GM12878 (cell line): Measurements from ENCODE around the gene ABCC4. TPM values are rescaled to one million over a fixed set of nuclear protein-coding genes. Genes with fewer than 3 reads are reported as not detected.

Experiments used
- ESRRA ChIP-seq: IDR thresholded peaks from 2 replicates; pipeline ENCODE4 v1.6.1; 2012; ENCODE audit warnings: mild to moderate bottlenecking, low read length, improper control_type of control experiment
- JUND ChIP-seq: IDR thresholded peaks from 2 replicates; pipeline ENCODE4 v1.6.1; 2012; ENCODE audit warnings: low read depth, mild to moderate bottlenecking, low read length, improper control_type of control experiment, moderate library complexity
- MEF2A ChIP-seq: IDR thresholded peaks from 2 replicates; pipeline ENCODE4 v1.6.1; 2011; ENCODE audit warnings: low read depth, mild to moderate bottlenecking, low read length, moderate library complexity; ENCODE audit not compliant: insufficient read depth
- MEF2B ChIP-seq: fragments of 450-650 bp; IDR thresholded peaks from 2 replicates; pipeline ENCODE4 v1.6.1; 2018; ENCODE audit warnings: mild to moderate bottlenecking, moderate library complexity; ENCODE audit not compliant: partially characterized antibody, poor library complexity, severe bottlenecking
- NFYB ChIP-seq: IDR thresholded peaks from 2 replicates; pipeline ENCODE4 v1.6.1; 2011; ENCODE audit warnings: low read depth, mild to moderate bottlenecking, low read length, improper control_type of control experiment, moderate library complexity; ENCODE audit not compliant: insufficient read depth
- RUNX3 ChIP-seq: IDR thresholded peaks from 2 replicates; pipeline ENCODE4 v1.6.1; 2012; ENCODE audit warnings: low read length, inconsistent platforms
- STAT3 ChIP-seq: IDR thresholded peaks from 2 replicates; pipeline ENCODE4 v1.6.1; 2011; ENCODE audit warnings: low read depth, low read length, improper control_type of control experiment
- YY1 ChIP-seq: IDR thresholded peaks from 2 replicates; pipeline ENCODE4 v1.6.1; 2011; ENCODE audit warnings: low read depth, mild to moderate bottlenecking, low read length
- ZBTB4 ChIP-seq: fragments of 450-650 bp; formaldehyde crosslinking; IDR thresholded peaks from 2 replicates; pipeline ENCODE4 v1.4.0; 2022; ENCODE audit warnings: mild to moderate bottlenecking, moderate library complexity
- ZNF24 ChIP-seq: fragments of 450-650 bp; IDR thresholded peaks from 2 replicates; pipeline ENCODE4 v1.6.1; 2017; ENCODE audit warnings: antibody characterized with exemption, mild to moderate bottlenecking
- ZNF384 ChIP-seq: IDR thresholded peaks from 2 replicates; pipeline ENCODE4 v1.6.1; 2012; ENCODE audit warnings: low read depth, mild to moderate bottlenecking, low read length, improper control_type of control experiment, borderline replicate concordance
- polyA plus RNA-seq, 11 experiments: library from polyadenylated mRNA; depleted of rRNA in 4 of 11; unstranded in 6 of 11; stranded (reverse) in 5 of 11; fragments of >200 nt; fragmentation: Nextera tagmentation in 4 of 11; fragmentation: Illumina TruSeq in 1 of 11; extraction: Ambion mirVana in 4 of 11; extraction: Trizol in 1 of 11; gene quantifications; 1 replicate in 1 of 11; 2 replicates in 10 of 11; pipeline versions ENCODE4 v1.2.1 to v1.2.3, GENCODE V29; 2011 to 2016; ENCODE audit warnings: inconsistent platforms in 2 of 11, missing spikeins in 2 of 11, low read depth in 1 of 11
- total RNA-seq, 4 experiments: library from RNA; depleted of rRNA in 3 of 4; stranded (reverse); fragments of >200 nt in 3 of 4; fragmentation: Illumina TruSeq in 1 of 4; extraction: Trizol in 1 of 4; gene quantifications; 2 replicates each; pipeline versions ENCODE4 v1.2.1 to v1.2.3, GENCODE V29; 2013 to 2021
- TF ChIP-seq, protein P1 (sequence below): fragments of 450-650 bp; IDR thresholded peaks from 2 replicates; pipeline ENCODE4 v1.6.1; 2018; ENCODE audit warnings: mild to moderate bottlenecking, low read depth, moderate library complexity; ENCODE audit not compliant: partially characterized antibody
- TF ChIP-seq, protein P2 (sequence below): fragments of 450-650 bp; conservative IDR thresholded peaks from 2 replicates; pipeline ENCODE4 v1.6.1; 2017; ENCODE audit warnings: mild to moderate bottlenecking, moderate library complexity
- TF ChIP-seq, protein P3 (sequence below): fragments of 450-650 bp; IDR thresholded peaks from 2 replicates; pipeline ENCODE4 v1.6.1; 2017; ENCODE audit warnings: mild to moderate bottlenecking, moderate library complexity
- TF ChIP-seq, protein P4 (sequence below), 3 experiments: IDR thresholded peaks in 2 of 3; conservative IDR thresholded peaks in 1 of 3; 2 replicates each; pipeline ENCODE4 v1.5.1; 2011; ENCODE audit warnings: low read depth in 3 of 3, low read length in 3 of 3, mild to moderate bottlenecking in 3 of 3, control low read depth in 2 of 3, moderate library complexity in 2 of 3, inconsistent platforms in 1 of 3, mixed read lengths in 1 of 3; ENCODE audit not compliant: control insufficient read depth in 2 of 3, insufficient read depth in 1 of 3; ENCODE audit errors: extremely low read depth in 1 of 3

Gene ABCC4
- total and polyA plus RNA-seq, 10 of the 15 experiments (the other 5 are each of a cell fraction or from before 2014, with no cell fraction given), result 7.2 to 44.4 (median 24.1) TPM

DNA sequence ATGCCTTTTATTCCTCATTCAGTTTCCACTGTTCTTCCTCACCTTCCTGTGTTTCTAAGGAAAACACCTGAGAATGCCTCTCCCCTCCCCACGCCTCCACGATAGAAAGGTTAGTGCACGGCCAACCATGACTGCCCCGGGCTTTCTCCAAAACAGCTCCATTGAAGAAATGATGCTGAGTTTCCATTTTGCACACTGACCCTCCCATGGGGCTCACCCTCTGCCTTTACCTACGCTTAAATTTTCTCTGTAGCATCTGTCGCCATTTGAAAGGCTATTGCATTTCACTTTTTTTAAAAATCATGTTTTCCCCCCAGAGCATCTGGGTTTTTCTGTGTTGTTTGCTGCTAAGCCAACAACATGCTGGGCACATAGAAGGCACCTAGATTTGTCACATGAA lies 48.2 kb downstream of the ABCC4 start (continued):
- TF ChIP-seq ZBTB4 (no peak), NFYB (no peak), MEF2A (no peak), JUND (no peak), YY1 (0 out of 2 replicates have a peak, but pooled peaks have one; percentile 20), ZNF24 (peak; percentile 92), STAT3 (no peak), ESRRA (no peak), MEF2B (peak; percentile 26), ZNF384 (no peak), RUNX3 (no peak)
- TF ChIP-seq, protein P1, sequence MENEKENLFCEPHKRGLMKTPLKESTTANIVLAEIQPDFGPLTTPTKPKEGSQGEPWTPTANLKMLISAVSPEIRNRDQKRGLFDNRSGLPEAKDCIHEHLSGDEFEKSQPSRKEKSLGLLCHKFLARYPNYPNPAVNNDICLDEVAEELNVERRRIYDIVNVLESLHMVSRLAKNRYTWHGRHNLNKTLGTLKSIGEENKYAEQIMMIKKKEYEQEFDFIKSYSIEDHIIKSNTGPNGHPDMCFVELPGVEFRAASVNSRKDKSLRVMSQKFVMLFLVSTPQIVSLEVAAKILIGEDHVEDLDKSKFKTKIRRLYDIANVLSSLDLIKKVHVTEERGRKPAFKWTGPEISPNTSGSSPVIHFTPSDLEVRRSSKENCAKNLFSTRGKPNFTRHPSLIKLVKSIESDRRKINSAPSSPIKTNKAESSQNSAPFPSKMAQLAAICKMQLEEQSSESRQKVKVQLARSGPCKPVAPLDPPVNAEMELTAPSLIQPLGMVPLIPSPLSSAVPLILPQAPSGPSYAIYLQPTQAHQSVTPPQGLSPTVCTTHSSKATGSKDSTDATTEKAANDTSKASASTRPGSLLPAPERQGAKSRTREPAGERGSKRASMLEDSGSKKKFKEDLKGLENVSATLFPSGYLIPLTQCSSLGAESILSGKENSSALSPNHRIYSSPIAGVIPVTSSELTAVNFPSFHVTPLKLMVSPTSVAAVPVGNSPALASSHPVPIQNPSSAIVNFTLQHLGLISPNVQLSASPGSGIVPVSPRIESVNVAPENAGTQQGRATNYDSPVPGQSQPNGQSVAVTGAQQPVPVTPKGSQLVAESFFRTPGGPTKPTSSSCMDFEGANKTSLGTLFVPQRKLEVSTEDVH, result no peak
- TF ChIP-seq, protein P2, sequence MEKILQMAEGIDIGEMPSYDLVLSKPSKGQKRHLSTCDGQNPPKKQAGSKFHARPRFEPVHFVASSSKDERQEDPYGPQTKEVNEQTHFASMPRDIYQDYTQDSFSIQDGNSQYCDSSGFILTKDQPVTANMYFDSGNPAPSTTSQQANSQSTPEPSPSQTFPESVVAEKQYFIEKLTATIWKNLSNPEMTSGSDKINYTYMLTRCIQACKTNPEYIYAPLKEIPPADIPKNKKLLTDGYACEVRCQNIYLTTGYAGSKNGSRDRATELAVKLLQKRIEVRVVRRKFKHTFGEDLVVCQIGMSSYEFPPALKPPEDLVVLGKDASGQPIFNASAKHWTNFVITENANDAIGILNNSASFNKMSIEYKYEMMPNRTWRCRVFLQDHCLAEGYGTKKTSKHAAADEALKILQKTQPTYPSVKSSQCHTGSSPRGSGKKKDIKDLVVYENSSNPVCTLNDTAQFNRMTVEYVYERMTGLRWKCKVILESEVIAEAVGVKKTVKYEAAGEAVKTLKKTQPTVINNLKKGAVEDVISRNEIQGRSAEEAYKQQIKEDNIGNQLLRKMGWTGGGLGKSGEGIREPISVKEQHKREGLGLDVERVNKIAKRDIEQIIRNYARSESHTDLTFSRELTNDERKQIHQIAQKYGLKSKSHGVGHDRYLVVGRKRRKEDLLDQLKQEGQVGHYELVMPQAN, result no peak
- TF ChIP-seq, protein P3, sequence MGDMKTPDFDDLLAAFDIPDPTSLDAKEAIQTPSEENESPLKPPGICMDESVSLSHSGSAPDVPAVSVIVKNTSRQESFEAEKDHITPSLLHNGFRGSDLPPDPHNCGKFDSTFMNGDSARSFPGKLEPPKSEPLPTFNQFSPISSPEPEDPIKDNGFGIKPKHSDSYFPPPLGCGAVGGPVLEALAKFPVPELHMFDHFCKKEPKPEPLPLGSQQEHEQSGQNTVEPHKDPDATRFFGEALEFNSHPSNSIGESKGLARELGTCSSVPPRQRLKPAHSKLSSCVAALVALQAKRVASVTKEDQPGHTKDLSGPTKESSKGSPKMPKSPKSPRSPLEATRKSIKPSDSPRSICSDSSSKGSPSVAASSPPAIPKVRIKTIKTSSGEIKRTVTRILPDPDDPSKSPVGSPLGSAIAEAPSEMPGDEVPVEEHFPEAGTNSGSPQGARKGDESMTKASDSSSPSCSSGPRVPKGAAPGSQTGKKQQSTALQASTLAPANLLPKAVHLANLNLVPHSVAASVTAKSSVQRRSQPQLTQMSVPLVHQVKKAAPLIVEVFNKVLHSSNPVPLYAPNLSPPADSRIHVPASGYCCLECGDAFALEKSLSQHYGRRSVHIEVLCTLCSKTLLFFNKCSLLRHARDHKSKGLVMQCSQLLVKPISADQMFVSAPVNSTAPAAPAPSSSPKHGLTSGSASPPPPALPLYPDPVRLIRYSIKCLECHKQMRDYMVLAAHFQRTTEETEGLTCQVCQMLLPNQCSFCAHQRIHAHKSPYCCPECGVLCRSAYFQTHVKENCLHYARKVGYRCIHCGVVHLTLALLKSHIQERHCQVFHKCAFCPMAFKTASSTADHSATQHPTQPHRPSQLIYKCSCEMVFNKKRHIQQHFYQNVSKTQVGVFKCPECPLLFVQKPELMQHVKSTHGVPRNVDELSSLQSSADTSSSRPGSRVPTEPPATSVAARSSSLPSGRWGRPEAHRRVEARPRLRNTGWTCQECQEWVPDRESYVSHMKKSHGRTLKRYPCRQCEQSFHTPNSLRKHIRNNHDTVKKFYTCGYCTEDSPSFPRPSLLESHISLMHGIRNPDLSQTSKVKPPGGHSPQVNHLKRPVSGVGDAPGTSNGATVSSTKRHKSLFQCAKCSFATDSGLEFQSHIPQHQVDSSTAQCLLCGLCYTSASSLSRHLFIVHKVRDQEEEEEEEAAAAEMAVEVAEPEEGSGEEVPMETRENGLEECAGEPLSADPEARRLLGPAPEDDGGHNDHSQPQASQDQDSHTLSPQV, result no peak
- TF ChIP-seq, protein P4, sequence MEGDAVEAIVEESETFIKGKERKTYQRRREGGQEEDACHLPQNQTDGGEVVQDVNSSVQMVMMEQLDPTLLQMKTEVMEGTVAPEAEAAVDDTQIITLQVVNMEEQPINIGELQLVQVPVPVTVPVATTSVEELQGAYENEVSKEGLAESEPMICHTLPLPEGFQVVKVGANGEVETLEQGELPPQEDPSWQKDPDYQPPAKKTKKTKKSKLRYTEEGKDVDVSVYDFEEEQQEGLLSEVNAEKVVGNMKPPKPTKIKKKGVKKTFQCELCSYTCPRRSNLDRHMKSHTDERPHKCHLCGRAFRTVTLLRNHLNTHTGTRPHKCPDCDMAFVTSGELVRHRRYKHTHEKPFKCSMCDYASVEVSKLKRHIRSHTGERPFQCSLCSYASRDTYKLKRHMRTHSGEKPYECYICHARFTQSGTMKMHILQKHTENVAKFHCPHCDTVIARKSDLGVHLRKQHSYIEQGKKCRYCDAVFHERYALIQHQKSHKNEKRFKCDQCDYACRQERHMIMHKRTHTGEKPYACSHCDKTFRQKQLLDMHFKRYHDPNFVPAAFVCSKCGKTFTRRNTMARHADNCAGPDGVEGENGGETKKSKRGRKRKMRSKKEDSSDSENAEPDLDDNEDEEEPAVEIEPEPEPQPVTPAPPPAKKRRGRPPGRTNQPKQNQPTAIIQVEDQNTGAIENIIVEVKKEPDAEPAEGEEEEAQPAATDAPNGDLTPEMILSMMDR (IDR thresholded peaks at IDR 0.05 in 2 of 3, conservative IDR thresholded peaks at IDR 0.05 in 1 of 3; ENCODE audit: control insufficient read depth in 2 of 3, extremely low read depth in 1 of 3, insufficient read depth in 1 of 3, low read depth in 3 of 3, low read length in 3 of 3), result no peak
